ENCODE measurements around the gene THSD4.
"Not testable (repeated sequence)": the region's sequence is repeated elsewhere in the genome, so short reads cannot be mapped to it uniquely, and the experiment has no call there.

Gene THSD4

GRCh38 chr15:71359246-71359645 lies 244.0 kb downstream of the THSD4 start:
- no peak for DNase-seq

GRCh38 chr15:71362556-71362955 lies 247.3 kb downstream of the THSD4 start:
- DNase-seq = no peak

- no peak for DNase-seq
These were observed 248.0 kb downstream of the THSD4 start for GRCh38 chr15:71362987-71363968.

- no peak for DNase-seq
These were observed 248.9 kb downstream of the THSD4 start for GRCh38 chr15:71364117-71364584.

- DNase-seq = no peak
These were observed 251.3 kb downstream of the THSD4 start for GRCh38 chr15:71366522-71366921.

- no peak for DNase-seq
These were observed 251.7 kb downstream of the THSD4 start for GRCh38 chr15:71366926-71367325.

GRCh38 chr15:71367737-71368136 lies 252.5 kb downstream of the THSD4 start:
- DNase-seq = not testable (repeated sequence)

GRCh38 chr15:71372769-71373168 lies 257.5 kb downstream of the THSD4 start:
- DNase-seq = not testable (repeated sequence)

GRCh38 chr15:71373917-71374316 lies 258.6 kb downstream of the THSD4 start:
- no peak for DNase-seq

- no peak for DNase-seq
These were observed 259.5 kb downstream of the THSD4 start for GRCh38 chr15:71374607-71375352.

- DNase-seq = no peak
These were observed 260.7 kb downstream of the THSD4 start for GRCh38 chr15:71375934-71376333.

- no peak for DNase-seq
These were observed 264.6 kb downstream of the THSD4 start for GRCh38 chr15:71379893-71380292.

- no peak for DNase-seq
These were observed 265.1 kb downstream of the THSD4 start for GRCh38 chr15:71380345-71380744.

- DNase-seq = no peak
These were observed 269.2 kb downstream of the THSD4 start for GRCh38 chr15:71384501-71384900.

GRCh38 chr15:71385026-71385425 lies 269.8 kb downstream of the THSD4 start:
- no peak for DNase-seq

- no peak for DNase-seq
These were observed 270.2 kb downstream of the THSD4 start for GRCh38 chr15:71385457-71385856.

GRCh38 chr15:71386005-71386404 lies 270.7 kb downstream of the THSD4 start:
- DNase-seq = no peak

- no peak for DNase-seq
These were observed 271.4 kb downstream of the THSD4 start for GRCh38 chr15:71386448-71387236.

GRCh38 chr15:71387810-71388209 lies 272.5 kb downstream of the THSD4 start:
- DNase-seq = no peak

- no peak for DNase-seq
These were observed 274.8 kb downstream of the THSD4 start for GRCh38 chr15:71390096-71390495.

GRCh38 chr15:71391421-71392088 lies 276.3 kb downstream of the THSD4 start:
- DNase-seq = no peak

- DNase-seq = no peak
These were observed 277.6 kb downstream of the THSD4 start for GRCh38 chr15:71392861-71393283.
